A673 (cell line): ENCODE measurements around the gene TTC27. TPM values are rescaled to one million over a fixed set of nuclear protein-coding genes. Genes with fewer than 3 reads are reported as not detected.

Source experiments
- BruUV-seq: library from RNA; stranded (reverse); fragments of 400-500 nt; replicated peaks from 2 replicates; lab custom pipeline; 2021; lab: Mats Ljungman, UMichigan
- CTCF ChIA-PET: fragments of 300-600 bp; sonication (Branson Sonifier 250); formaldehyde crosslinking; loops from one replicate; lab custom pipeline; 2022; ENCODE audit warnings: antibody characterized with exemption; lab: Charles Lee
- POLR2A ChIA-PET: fragments of 300-600 bp; sonication (Branson Sonifier 250); formaldehyde crosslinking; loops from one replicate; lab custom pipeline; 2022; ENCODE audit warnings: antibody characterized with exemption; ENCODE audit not compliant: low non-redundant PET; lab: Charles Lee
- DNase-seq: peaks from one replicate; pipeline ENCODE4 v3.0.0-alpha.2; 2015; ENCODE audit warnings: low spot score
- H3K27ac ChIP-seq: fragments of 200-600 bp; sonication (generic); 2 replicates; pipeline ENCODE4 v1.5.1; 2016; ENCODE audit warnings: mixed run types, low read depth, mild to moderate bottlenecking, mixed read lengths, antibody characterized with exemption, low read length; ENCODE audit not compliant: poor library complexity, severe bottlenecking
- H3K27me3 ChIP-seq: fragments of 200-600 bp; sonication (generic); replicated peaks from 2 replicates; pipeline ENCODE4 v1.6.1; 2017; ENCODE audit warnings: mixed run types, low read depth, mild to moderate bottlenecking, mixed read lengths, antibody characterized with exemption, low read length; ENCODE audit not compliant: insufficient read depth, poor library complexity
- H3K36me3 ChIP-seq: fragments of 200-600 bp; sonication (generic); 2 replicates; pipeline ENCODE4 v1.6.1; 2016; ENCODE audit warnings: mixed run types, mild to moderate bottlenecking, mixed read lengths, antibody characterized with exemption, low read length; ENCODE audit not compliant: insufficient read depth, poor library complexity, severe bottlenecking
- H3K4me1 ChIP-seq: fragments of 200-600 bp; sonication (generic); 2 replicates; pipeline ENCODE4 v1.6.1; 2017; ENCODE audit warnings: mixed run types, mild to moderate bottlenecking, mixed read lengths, antibody characterized with exemption, low read length; ENCODE audit not compliant: insufficient read depth, poor library complexity, severe bottlenecking
- H3K4me3 ChIP-seq: fragments of 200-600 bp; sonication (generic); 2 replicates; pipeline ENCODE4 v1.5.1; 2016; ENCODE audit warnings: low read depth, mixed run types, mild to moderate bottlenecking, mixed read lengths, low read length; ENCODE audit not compliant: poor library complexity, severe bottlenecking
- H3K9me3 ChIP-seq: fragments of 200-600 bp; sonication (generic); 2 replicates; pipeline ENCODE4 v1.6.1; 2016; ENCODE audit warnings: mixed run types, low read depth, mild to moderate bottlenecking, mixed read lengths, antibody characterized with exemption, low read length; ENCODE audit not compliant: poor library complexity, severe bottlenecking
- CTCF ChIP-seq: fragments of 300-800, 200-600 bp; sonication (generic); conservative IDR thresholded peaks from 2 replicates; pipeline ENCODE4 v1.5.1; 2017; ENCODE audit warnings: low read depth, mild to moderate bottlenecking, antibody characterized with exemption, low read length, moderate library complexity, mixed read lengths
- EZH2 ChIP-seq: fragments of 200-600 bp; sonication (generic); IDR thresholded peaks from 2 replicates; pipeline ENCODE4 v1.6.1; 2017; ENCODE audit warnings: borderline replicate concordance, low read depth, mild to moderate bottlenecking, mixed read lengths, antibody characterized with exemption, low read length; ENCODE audit not compliant: poor library complexity, severe bottlenecking
- intact Hi-C: fragments of 100-400 bp; cut with micrococcal nuclease; formaldehyde crosslinking; loops from one replicate; pipeline ENCODE4 v1.10.0; 2022; ENCODE audit not compliant: unreplicated experiment
- total RNA-seq: library from RNA; stranded (reverse); gene quantifications from 2 replicates; pipeline ENCODE4 v1.2.3, GENCODE V29; 2021

TTC27 gene
- total RNA-seq, 1 experiment from 2014 or later: 29.8 TPM

GRCh38 chr2:32820701-32821100 is 192.9 kb downstream of the TTC27 start:
- no TSS peak for BruUV-seq
- H3K27ac ChIP-seq: no peak overlapping the region
- ChIA-PET CTCF (no interaction called here), POLR2A (no interaction called here)
- no peaks in the 10 kb centered on the region for H3K27me3 ChIP-seq
- no peak for TF ChIP-seq CTCF
- TF ChIP-seq EZH2: no peak
- no peaks in the 10 kb centered on the region for H3K9me3 ChIP-seq
- no peak overlapping the region for H3K4me3 ChIP-seq
- peaks cover 5% of the 10 kb centered on the region for H3K4me1 ChIP-seq
- DNase-seq: no peak
- intact Hi-C loops: no loop called here
- H3K36me3 ChIP-seq: no peaks in the 10 kb centered on the region

GRCh38 chr2:32824070-32824809 is 196.4 kb downstream of the TTC27 start:
- ChIA-PET POLR2A (interaction anchor here (0.5 kb wide), 1 partner anchor 36 kb away, joined by 4 read pairs; no protein-coding TSS in a partner anchor), CTCF (no interaction called here)
- Histone ChIP-seq H3K4me3 (no peak overlapping the region), H3K27me3 (no peaks in the 10 kb centered on the region), H3K36me3 (no peaks in the 10 kb centered on the region), H3K4me1 (peaks cover 5% of the 10 kb centered on the region), H3K9me3 (no peaks in the 10 kb centered on the region), H3K27ac (no peak overlapping the region)
- no peak for TF ChIP-seq CTCF
- no peak for TF ChIP-seq EZH2
- no TSS peak for BruUV-seq
- intact Hi-C loops: no loop called here
- DNase-seq: peak; percentile 12

- no peaks in the 10 kb centered on the region for H3K9me3 ChIP-seq
- H3K4me1 ChIP-seq: peaks cover 5% of the 10 kb centered on the region
- POLR2A ChIA-PET: no interaction called here
- no peaks in the 10 kb centered on the region for H3K27me3 ChIP-seq
- CTCF ChIA-PET: no interaction called here
- H3K4me3 ChIP-seq: no peak overlapping the region
- no peaks in the 10 kb centered on the region for H3K36me3 ChIP-seq
- BruUV-seq: no TSS peak
- no peak overlapping the region for H3K27ac ChIP-seq
- peak; percentile 32 for DNase-seq
- TF ChIP-seq EZH2 (no peak), CTCF (no peak)
- intact Hi-C loops: no loop called here
Observed at GRCh38 chr2:32825291-32825712, 197.5 kb downstream of the TTC27 start.
